Thymus (tissue), 11 donors: ENCODE measurements around the gene SNX3. TPM values are rescaled to one million over a fixed set of nuclear protein-coding genes. Genes with fewer than 3 reads are reported as not detected.

ENCODE experiments used
- DNase-seq, 9 donors: peaks; one replicate each; pipeline ENCODE4 v3.0.0-alpha.2; 2013; ENCODE audit warnings: low spot score in 9 of 9, low read depth in 6 of 9, missing footprints in 1 of 9
- H3K27ac ChIP-seq, 2 donors: one replicate each; pipeline ENCODE4 v1.5.1; 2013; ENCODE audit warnings: control low read depth in 1 of 2, low read depth in 1 of 2, low read length in 1 of 2, mild to moderate bottlenecking in 1 of 2, moderate library complexity in 1 of 2
- H3K27me3 ChIP-seq, 2 donors: one replicate each; pipeline ENCODE4 v1.5.1; 2013; ENCODE audit warnings: low read length in 1 of 2; ENCODE audit not compliant: control insufficient read depth in 2 of 2, insufficient read depth in 1 of 2
- H3K36me3 ChIP-seq, 2 donors: one replicate each; pipeline ENCODE4 v1.5.1; 2013; ENCODE audit warnings: low read length in 1 of 2, mild to moderate bottlenecking in 1 of 2, moderate library complexity in 1 of 2; ENCODE audit not compliant: control insufficient read depth in 2 of 2, insufficient read depth in 2 of 2
- H3K4me1 ChIP-seq, 2 donors: one replicate each; pipeline ENCODE4 v1.5.1; 2013; ENCODE audit warnings: low read length in 2 of 2; ENCODE audit not compliant: control insufficient read depth in 2 of 2, insufficient read depth in 2 of 2
- H3K4me3 ChIP-seq, 2 donors: one replicate each; pipeline ENCODE4 v1.5.1; 2013; ENCODE audit warnings: low read length in 2 of 2, control low read depth in 1 of 2, mild to moderate bottlenecking in 1 of 2
- H3K9me3 ChIP-seq, 2 donors: one replicate each; pipeline ENCODE4 v1.5.1; 2013; ENCODE audit warnings: low read length in 1 of 2, mild to moderate bottlenecking in 1 of 2; ENCODE audit not compliant: control insufficient read depth in 2 of 2, insufficient read depth in 1 of 2
- WGBS: extraction: QIAGEN DNeasy Blood & Tissue Kit; methylation state at CpG from one replicate; pipeline ENCODE4 v1.1.7; 2013; 5-methylcytosine and 5-hydroxymethylcytosine counted together
- polyA plus RNA-seq: library from polyadenylated mRNA; stranded (reverse); fragments of 200-250 nt; gene quantifications from one replicate; pipeline ENCODE4 v1.2.3, GENCODE V29; 2013
- total RNA-seq: library from RNA; stranded (reverse); fragments of 120-200 nt; gene quantifications from one replicate; pipeline ENCODE4 v1.2.4, GENCODE V29; 2013
- donor health status: healthy.

Gene SNX3
- total and polyA plus RNA-seq, 2 donors: 156 to 273 TPM

GRCh38 chr6:108171918-108172516, 88.8 kb downstream of the SNX3 start:
- DNase-seq: no peak
- WGBS: 34% methylated on average over 3 of the region's 3 CpGs
- H3K36me3 ChIP-seq: no peaks in the 10 kb centered on the region
- no peak overlapping the region for H3K4me3 ChIP-seq
- H3K4me1 ChIP-seq: peaks cover 0 to 20% of the 10 kb centered on the region in 2 donors
- peaks cover 79 to 100% of the 10 kb centered on the region in 2 donors for H3K27me3 ChIP-seq
- H3K27ac ChIP-seq: no peak overlapping the region
- H3K9me3 ChIP-seq: peaks cover 1 to 37% of the 10 kb centered on the region in 2 donors

GRCh38 chr6:108171291-108171917, 89.4 kb downstream of the SNX3 start:
- no peak for DNase-seq
- peaks cover 79 to 100% of the 10 kb centered on the region in 2 donors for H3K27me3 ChIP-seq
- peaks cover 0 to 20% of the 10 kb centered on the region in 2 donors for H3K4me1 ChIP-seq
- no peaks in the 10 kb centered on the region for H3K36me3 ChIP-seq
- no peak overlapping the region for H3K27ac ChIP-seq
- H3K9me3 ChIP-seq: peaks cover 1 to 37% of the 10 kb centered on the region in 2 donors
- H3K4me3 ChIP-seq: no peak overlapping the region
- WGBS: 13% methylated on average over 21 of the region's 21 CpGs

GRCh38 chr6:108170332-108171290, 90.2 kb downstream of the SNX3 start:
- Histone ChIP-seq H3K9me3 (peaks cover 1 to 37% of the 10 kb centered on the region in 2 donors), H3K4me1 (peaks cover 0 to 19% of the 10 kb centered on the region in 2 donors), H3K27ac (no peak overlapping the region), H3K36me3 (no peaks in the 10 kb centered on the region), H3K4me3 (no peak overlapping the region), H3K27me3 (peaks cover 81 to 100% of the 10 kb centered on the region in 2 donors)
- WGBS: 15% methylated on average over 31 of the region's 31 CpGs
- DNase-seq: no peak

- Histone ChIP-seq H3K9me3 (peaks cover 1 to 30% of the 10 kb centered on the region in 2 donors), H3K4me3 (no peak overlapping the region), H3K27ac (no peak overlapping the region), H3K27me3 (peaks cover 81 to 100% of the 10 kb centered on the region in 2 donors), H3K36me3 (no peaks in the 10 kb centered on the region), H3K4me1 (peaks cover 0 to 15% of the 10 kb centered on the region in 2 donors)
- DNase-seq: no peak
- WGBS: 10% methylated on average over 55 of the region's 55 CpGs
Measured at GRCh38 chr6:108169464-108170331, 91.1 kb downstream of the SNX3 start.

- Histone ChIP-seq H3K27me3 (peaks cover 82 to 100% of the 10 kb centered on the region in 2 donors), H3K4me1 (peaks cover 0 to 15% of the 10 kb centered on the region in 2 donors), H3K9me3 (peaks cover 0 to 22% of the 10 kb centered on the region in 2 donors), H3K36me3 (no peaks in the 10 kb centered on the region), H3K4me3 (no peak overlapping the region), H3K27ac (no peak overlapping the region)
- 3% methylated on average over 63 of the region's 63 CpGs for WGBS
- no peak for DNase-seq
Measured at GRCh38 chr6:108168501-108169463, 92.1 kb downstream of the SNX3 start.

- no peak overlapping the region for H3K27ac ChIP-seq
- peaks cover 0 to 22% of the 10 kb centered on the region in 2 donors for H3K9me3 ChIP-seq
- H3K4me1 ChIP-seq: peaks cover 0 to 15% of the 10 kb centered on the region in 2 donors
- 4% methylated on average over 23 of the region's 23 CpGs for WGBS
- DNase-seq: no peak
- no peak overlapping the region for H3K4me3 ChIP-seq
- H3K27me3 ChIP-seq: peaks cover 89 to 100% of the 10 kb centered on the region in 2 donors
- H3K36me3 ChIP-seq: no peaks in the 10 kb centered on the region
Measured at GRCh38 chr6:108168090-108168463, 92.8 kb downstream of the SNX3 start.

GRCh38 chr6:108167449-108168089, 93.3 kb downstream of the SNX3 start:
- no peak for DNase-seq
- WGBS: 8% methylated on average over 35 of the region's 35 CpGs
- peaks cover 0 to 15% of the 10 kb centered on the region in 2 donors for H3K4me1 ChIP-seq

More at GRCh38 chr6:108167449-108168089, 93.3 kb downstream of the SNX3 start:
- H3K27ac ChIP-seq: no peak overlapping the region
- no peaks in the 10 kb centered on the region for H3K36me3 ChIP-seq
- no peak overlapping the region for H3K4me3 ChIP-seq
- peaks cover 0 to 22% of the 10 kb centered on the region in 2 donors for H3K9me3 ChIP-seq
- H3K27me3 ChIP-seq: peaks cover 89 to 100% of the 10 kb centered on the region in 2 donors
